ENCODE measurements around the gene AP2A2. TPM values are rescaled to one million over a fixed set of nuclear protein-coding genes. Genes with fewer than 3 reads are reported as not detected.

Gene AP2A2
- total RNA-seq, 2 donors from 2014 or later = 35.1 to 70.2 TPM

DNA sequence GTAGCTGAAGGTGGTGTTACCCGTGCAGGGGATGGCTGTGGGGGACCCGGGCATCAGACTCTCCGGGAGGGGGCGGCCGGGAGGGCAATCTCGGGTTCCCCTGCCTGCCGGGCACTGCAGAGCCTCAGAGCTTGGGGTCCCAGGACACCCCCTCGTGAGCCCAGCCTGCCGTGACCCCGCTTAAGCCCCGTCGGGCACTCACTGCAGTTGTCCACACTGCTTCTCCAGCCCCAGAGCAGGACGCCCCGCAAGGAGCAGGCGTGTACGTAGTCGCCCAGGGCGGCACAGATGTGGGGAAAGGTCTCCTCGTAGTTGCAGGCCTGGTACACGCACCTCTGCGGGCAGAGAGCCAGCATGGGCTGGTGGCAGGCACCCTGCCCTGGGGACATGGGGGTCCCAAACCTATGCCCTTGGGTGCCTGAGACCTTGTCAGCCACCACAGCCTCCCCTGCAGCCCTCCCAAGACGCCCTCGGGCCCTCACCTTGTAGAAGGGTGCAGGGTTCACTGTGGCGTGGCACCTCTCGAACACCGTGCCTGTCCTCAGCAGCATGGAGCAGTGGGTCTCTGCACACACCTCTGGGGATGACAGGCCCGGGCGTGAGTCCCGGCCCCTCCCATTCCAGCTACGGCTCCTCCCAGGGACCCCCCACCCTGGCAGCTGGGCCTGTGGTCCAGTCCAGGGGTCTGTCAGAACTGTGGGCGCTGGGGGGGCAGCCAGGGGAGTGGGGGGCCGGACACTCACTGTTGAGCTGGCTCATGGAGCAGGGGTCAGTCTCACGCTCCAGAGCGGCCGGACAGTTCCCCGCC lies 102.0 kb downstream of the AP2A2 start:
- no peak for DNase-seq (ENCODE audit: low spot score)
- H3K27me3 ChIP-seq (replicated peaks; ENCODE audit: insufficient read depth) = no peaks in the 10 kb centered on the region
- intact Hi-C loops (cut with DNase I) = no loop called here
- H3K4me3 ChIP-seq = no peak overlapping the region
- H3K9me3 ChIP-seq = no peaks in the 10 kb centered on the region
- no peaks in the 10 kb centered on the region for H3K36me3 ChIP-seq
- no peak overlapping the region for H3K27ac ChIP-seq
- TF ChIP-seq, protein P1, sequence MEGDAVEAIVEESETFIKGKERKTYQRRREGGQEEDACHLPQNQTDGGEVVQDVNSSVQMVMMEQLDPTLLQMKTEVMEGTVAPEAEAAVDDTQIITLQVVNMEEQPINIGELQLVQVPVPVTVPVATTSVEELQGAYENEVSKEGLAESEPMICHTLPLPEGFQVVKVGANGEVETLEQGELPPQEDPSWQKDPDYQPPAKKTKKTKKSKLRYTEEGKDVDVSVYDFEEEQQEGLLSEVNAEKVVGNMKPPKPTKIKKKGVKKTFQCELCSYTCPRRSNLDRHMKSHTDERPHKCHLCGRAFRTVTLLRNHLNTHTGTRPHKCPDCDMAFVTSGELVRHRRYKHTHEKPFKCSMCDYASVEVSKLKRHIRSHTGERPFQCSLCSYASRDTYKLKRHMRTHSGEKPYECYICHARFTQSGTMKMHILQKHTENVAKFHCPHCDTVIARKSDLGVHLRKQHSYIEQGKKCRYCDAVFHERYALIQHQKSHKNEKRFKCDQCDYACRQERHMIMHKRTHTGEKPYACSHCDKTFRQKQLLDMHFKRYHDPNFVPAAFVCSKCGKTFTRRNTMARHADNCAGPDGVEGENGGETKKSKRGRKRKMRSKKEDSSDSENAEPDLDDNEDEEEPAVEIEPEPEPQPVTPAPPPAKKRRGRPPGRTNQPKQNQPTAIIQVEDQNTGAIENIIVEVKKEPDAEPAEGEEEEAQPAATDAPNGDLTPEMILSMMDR (IDR thresholded peaks at IDR 0.05) = no peak
- TF ChIP-seq POLR2AphosphoS5 (IDR thresholded peaks at IDR 0.05) (no peak), POLR2A (IDR thresholded peaks at IDR 0.05) (no peak)
- 89% methylated on average over 28 of the region's 36 CpGs for WGBS
- no peaks in the 10 kb centered on the region for H3K4me1 ChIP-seq (replicated peaks)

- no peaks in the 10 kb centered on the region for H3K36me3 ChIP-seq
- no peaks in the 10 kb centered on the region for H3K9me3 ChIP-seq
- TF ChIP-seq, protein P1 (IDR thresholded peaks at IDR 0.05) = no peak
- TF ChIP-seq POLR2AphosphoS5 (IDR thresholded peaks at IDR 0.05) (no peak), POLR2A (IDR thresholded peaks at IDR 0.05) (no peak)
- H3K27ac ChIP-seq = no peak overlapping the region
- no peaks in the 10 kb centered on the region for H3K4me1 ChIP-seq (replicated peaks)
- no peak for DNase-seq (ENCODE audit: low spot score)
- WGBS = 88% methylated on average over 17 of the region's 17 CpGs
- H3K4me3 ChIP-seq = no peak overlapping the region
- intact Hi-C loops (cut with DNase I) = no loop called here
- no peaks in the 10 kb centered on the region for H3K27me3 ChIP-seq (replicated peaks; ENCODE audit: insufficient read depth)
Measured at GRCh38 chr11:1028291-1028540, 102.5 kb downstream of the AP2A2 start.

- WGBS = 83% methylated on average over 14 of the region's 14 CpGs
- TF ChIP-seq, protein P1 (IDR thresholded peaks at IDR 0.05) = no peak
- no peak for TF ChIP-seq POLR2A (IDR thresholded peaks at IDR 0.05)
- TF ChIP-seq POLR2AphosphoS5 (IDR thresholded peaks at IDR 0.05) = no peak
- intact Hi-C loops (cut with DNase I) = no loop called here
Measured at GRCh38 chr11:1028616-1029015, 102.9 kb downstream of the AP2A2 start.

GRCh38 chr11:1029051-1029450 lies 103.4 kb downstream of the AP2A2 start:
- 72% methylated on average over 24 of the region's 25 CpGs for WGBS
- no peak for TF ChIP-seq POLR2A (IDR thresholded peaks at IDR 0.05)
- no peak for TF ChIP-seq POLR2AphosphoS5 (IDR thresholded peaks at IDR 0.05)
- TF ChIP-seq, protein P1 (IDR thresholded peaks at IDR 0.05) = no peak
- Histone ChIP-seq H3K27me3 (replicated peaks; ENCODE audit: insufficient read depth) (no peaks in the 10 kb centered on the region), H3K4me1 (replicated peaks) (no peaks in the 10 kb centered on the region), H3K36me3 (no peaks in the 10 kb centered on the region), H3K9me3 (no peaks in the 10 kb centered on the region), H3K27ac (no peak overlapping the region), H3K4me3 (no peak overlapping the region)
- intact Hi-C loops (cut with DNase I) = no loop called here
- no peak for DNase-seq (ENCODE audit: low spot score)

More at GRCh38 chr11:1028616-1029015, 102.9 kb downstream of the AP2A2 start:
- Histone ChIP-seq H3K36me3 (no peaks in the 10 kb centered on the region), H3K4me1 (replicated peaks) (no peaks in the 10 kb centered on the region), H3K9me3 (no peaks in the 10 kb centered on the region), H3K4me3 (no peak overlapping the region), H3K27ac (no peak overlapping the region), H3K27me3 (replicated peaks; ENCODE audit: insufficient read depth) (no peaks in the 10 kb centered on the region)
- no peak for DNase-seq (ENCODE audit: low spot score)

- intact Hi-C loops (cut with DNase I) = no loop called here
- Histone ChIP-seq H3K4me1 (replicated peaks) (no peaks in the 10 kb centered on the region), H3K27me3 (replicated peaks; ENCODE audit: insufficient read depth) (no peaks in the 10 kb centered on the region), H3K27ac (no peak overlapping the region), H3K36me3 (no peaks in the 10 kb centered on the region), H3K4me3 (no peak overlapping the region), H3K9me3 (no peaks in the 10 kb centered on the region)
- no peak for DNase-seq (ENCODE audit: low spot score)
- TF ChIP-seq POLR2A (IDR thresholded peaks at IDR 0.05) (no peak), POLR2AphosphoS5 (IDR thresholded peaks at IDR 0.05) (no peak)
- TF ChIP-seq, protein P1 (IDR thresholded peaks at IDR 0.05) = no peak
- WGBS = 41% methylated on average over 16 of the region's 16 CpGs
Measured at GRCh38 chr11:1029654-1030053, 104.0 kb downstream of the AP2A2 start.

Measured in prostate gland (tissue), 2 donors.